CD4-positive, alpha-beta T cell treated with Interleukin-4 for 1 hour (primary cell): ENCODE data around the gene OTOA.
"Not testable (repeated sequence)": the region's sequence is repeated elsewhere in the genome, so short reads cannot be mapped to it uniquely, and the experiment has no call there.

Source experiments
- DNase-seq, 2 donors: peaks; one replicate each; pipeline ENCODE4 v3.0.0-alpha.2; 2020 to 2022

The OTOA gene

DNA sequence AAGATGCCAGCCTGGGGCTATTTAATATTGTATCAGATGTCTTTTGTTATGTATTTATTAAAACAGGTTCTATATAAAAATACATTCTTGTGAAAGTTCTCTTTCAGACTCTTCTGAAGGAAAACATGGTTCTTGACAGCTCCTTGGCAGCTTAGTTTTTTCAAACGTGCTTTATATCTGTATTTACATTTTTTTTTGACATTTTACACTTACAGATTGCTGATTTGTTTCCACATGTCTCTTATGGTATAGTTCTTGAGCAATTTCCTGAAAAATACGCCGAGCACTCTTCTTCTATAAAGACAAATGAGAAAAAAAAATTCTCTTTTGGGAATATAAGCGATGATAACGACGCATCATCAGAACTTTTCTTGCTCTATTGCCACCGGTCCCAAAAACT, 20.9 kb upstream of the OTOA start:
- no peak for DNase-seq

DNA sequence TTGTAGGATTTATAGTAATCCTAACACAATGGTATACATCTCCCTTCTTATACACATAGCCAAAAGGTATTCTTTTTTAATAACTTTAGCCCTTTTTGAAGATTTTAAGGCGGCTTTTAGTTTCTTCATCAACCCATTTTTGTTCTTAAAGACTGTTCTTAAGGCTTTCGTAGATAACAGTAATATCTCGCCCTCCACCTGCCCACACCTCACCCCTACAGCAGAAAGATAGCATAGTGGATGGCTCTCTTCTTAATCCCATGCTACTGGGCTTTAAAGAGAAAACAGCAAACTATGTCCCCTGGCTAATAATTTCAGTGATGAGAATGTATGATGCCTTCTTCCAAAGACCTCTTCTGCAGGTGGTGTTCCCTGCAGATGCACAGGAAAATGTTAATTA, 20.0 kb upstream of the OTOA start:
- no peak for DNase-seq

DNA sequence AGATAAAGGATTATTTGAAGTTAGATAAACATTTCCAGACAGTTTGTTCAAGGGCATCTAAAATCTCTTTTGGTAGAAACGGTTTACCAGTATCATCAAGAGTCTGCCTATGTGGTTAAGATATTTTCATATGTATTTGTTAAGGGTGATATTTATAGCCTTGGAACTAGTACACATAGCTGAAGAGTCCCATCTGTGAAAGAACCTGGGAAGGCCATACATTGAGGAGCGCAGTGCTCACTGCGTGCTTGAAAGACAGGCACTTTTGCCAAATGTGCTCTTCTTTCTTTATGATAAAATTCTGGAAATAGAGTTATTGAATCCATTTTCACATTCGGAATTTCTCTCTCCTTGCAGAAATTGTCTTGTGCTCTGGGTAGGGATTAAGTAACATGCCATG, 19.1 kb upstream of the OTOA start:
- no peak for DNase-seq

DNA sequence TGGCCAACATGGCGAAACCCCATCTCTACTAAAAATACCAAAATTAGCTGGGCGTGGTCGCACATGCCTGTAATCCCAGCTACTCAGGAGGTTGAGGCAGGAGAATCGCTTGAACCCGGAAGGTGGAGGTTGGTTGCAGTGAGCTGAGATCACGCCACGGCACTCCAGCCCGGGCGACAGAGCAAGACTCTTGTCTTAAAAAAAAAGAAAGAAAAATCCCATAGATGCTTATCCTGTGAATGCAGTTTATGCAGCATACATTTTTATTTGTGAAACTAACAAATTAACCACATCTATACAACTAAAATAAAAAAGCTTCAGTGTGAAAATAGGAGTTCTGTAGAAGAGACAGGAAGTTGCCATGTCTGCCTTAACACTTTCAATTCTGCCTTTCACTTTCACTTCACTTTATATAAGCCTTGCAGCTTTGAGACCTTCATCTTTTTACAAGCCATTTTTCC, 18.5 kb upstream of the OTOA start:
- peak in 1 of 2 donors; percentile 83 for DNase-seq

DNA sequence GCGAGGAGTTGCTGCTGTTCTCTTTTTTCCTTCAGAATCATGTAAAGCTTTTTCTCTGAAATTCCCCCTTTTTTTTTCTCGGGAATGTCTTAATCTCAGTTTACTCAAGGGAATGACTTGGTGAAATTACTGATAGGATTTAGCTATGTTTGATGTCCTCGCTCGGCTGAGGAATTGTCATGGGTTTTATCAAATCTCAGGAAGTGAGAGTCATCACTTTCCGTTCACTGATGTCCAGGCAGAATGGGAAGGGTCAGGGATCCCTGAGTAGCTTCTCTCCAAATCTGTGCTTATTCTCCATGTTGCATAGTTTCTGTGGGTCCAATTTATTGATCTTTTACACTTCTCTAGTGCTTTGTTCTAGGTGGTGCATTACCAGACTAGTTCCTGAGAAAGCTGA, 17.7 kb upstream of the OTOA start:
- DNase-seq = no peak

DNA sequence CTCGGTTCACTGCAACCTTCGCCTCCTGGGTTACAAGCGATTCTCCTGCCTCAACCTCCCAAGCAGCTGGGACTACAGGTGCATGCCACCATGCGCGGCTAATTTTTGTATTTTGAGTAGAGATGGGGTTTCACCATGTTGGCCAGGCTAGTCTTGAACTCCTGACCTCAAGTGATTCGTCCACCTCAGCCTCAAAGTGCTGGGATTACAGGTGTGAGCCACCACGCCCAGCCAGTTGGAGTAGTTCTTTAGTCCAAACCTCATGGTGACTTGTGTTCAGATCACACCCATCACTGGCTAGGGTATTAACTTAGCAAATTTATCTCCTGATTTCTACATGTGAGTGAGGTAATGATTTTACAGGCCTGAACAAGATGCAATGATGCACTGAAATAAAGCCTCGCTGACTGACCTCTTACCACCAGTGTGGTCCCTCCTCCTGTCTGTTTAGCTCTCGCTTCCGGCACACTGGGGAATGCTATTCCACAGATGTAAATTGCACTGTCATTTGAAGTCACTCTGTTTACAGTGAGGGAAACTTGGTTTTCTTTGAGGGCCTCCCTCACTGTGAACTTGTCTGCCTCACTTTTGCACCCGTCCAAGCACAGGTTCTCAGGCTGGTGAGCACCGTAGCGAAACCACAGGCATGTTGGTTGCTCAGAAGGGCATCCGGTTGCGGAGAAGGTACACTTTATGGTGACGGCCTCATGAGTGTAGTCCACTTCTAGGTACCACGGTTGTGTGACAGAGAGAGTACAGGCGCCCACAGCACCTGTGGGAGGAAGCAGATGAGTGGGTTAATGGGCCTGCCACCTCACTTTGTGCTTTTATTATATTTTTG, 16.8 kb upstream of the OTOA start:
- peak; percentile 81 to 82 for DNase-seq

DNA sequence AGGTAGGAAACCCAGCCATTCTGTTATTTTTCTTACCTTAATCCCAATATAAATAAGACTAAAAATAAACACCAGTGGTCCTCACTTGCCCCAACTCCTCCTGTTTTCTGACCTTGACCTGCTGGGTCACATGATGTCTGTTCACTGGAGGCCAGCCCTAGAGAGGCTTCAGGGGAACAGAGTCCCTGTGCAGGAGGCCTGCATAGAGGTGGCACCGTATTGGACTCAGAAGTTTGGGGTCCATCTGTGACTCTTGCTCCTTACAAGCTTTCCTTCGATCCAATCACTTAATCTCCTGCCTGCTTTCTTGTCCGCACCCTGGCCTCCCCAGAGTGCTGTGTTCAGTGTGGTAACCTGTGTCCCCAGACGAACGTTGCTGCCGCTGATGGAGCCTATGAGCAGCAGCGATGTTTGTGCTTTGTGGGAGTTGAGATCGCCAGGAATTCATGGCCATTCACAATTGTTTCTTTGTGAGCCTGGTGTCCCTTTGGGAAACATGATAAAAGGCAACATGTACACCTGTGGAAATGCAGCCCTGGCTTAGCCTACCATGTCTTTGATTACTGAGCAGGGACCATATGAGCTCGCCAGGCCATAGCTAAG, 16.1 kb upstream of the OTOA start:
- DNase-seq = no peak

DNA sequence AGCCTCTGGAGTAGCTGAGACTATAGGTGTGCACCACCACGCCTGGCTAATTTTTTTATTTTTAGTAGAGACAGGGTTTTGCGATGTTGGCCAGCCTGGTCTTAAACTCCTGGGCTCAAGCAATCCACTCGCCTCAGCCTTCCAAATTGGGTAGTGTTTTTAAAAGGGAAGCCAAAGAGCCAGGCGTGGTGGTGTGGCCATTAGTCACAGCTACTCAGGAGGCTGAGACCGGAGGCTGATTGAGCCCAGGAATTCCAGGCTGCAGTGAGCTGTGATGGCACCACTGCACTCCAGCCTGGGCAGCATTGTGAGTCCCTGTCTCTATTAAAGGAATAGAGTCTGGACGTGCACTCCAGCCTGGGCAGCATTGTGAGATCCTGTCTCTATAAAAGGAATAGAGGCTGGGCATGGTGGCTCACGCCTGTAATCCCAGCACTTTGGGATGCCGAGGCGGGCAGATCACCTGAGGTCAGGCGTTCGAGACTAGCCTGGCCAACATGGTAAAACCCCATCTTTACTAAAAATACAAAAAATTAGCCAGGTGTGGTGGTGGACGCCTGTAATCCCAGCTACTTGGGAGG, 13.9 kb upstream of the OTOA start:
- not testable (repeated sequence) for DNase-seq

DNA sequence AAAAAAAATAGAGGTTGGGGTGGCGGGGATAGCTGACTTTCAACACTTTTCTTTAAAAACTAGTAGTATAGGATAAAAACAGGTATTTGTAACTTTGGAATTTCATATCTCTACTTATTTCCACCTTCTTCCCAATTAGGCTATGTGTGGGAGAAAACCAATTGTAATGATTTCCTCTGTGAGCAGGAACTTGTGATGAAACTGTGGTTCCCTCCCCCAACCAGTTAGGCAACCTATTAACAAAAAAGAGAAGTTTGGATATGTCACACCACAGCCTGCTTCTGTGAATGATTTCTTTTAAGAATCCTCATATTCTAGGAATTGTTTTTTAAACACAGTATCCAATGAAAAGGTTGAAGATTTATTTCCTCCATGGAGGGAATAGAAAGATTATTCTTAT, 13.2 kb upstream of the OTOA start:
- peak in 1 of 2 donors; percentile 42 for DNase-seq

DNA sequence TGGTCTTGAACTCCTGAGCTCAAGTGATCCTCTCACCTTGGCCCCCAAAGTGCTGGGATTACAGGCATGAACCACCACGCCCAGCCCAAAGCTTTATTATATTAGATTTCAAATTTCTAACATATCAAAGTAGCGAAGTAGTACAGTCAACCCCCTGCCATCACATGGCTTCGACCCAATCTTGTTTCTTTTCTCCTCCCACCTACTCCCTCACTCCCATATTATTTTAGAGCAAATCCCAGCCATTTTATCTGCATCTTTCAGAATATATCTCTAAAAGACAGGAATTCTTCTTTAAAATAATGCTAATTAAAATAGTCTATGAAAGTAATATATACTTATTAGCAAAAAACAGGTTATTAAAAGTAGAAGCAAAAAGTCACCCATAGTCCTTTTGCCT, 12.3 kb upstream of the OTOA start:
- DNase-seq = no peak

DNA sequence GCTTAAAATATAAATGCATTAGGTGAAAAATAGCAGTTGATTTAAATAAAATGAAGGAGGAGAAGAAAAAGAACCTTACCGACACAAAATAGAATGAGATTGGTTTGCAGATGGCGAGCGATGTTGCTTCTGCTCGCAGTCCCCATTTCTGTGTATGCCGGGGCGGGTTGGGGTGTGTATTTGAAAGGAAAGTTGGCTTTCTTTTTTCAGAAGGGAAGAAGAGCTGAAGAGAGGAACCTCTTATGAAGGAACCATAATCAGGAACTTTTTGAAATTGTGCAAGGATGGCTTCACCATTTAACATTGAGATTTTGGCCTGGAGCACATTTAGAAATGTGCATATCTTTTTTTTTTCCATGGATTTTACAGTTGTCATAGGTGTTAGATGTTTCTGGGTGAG, 11.3 kb upstream of the OTOA start, which contains the start of gene IGSF6:
Gene IGSF6, minus strand, starts transcription at position 156 of the 400 bp plus-strand sequence. Its CDS starts 10 bp downstream, at position 146.
- DNase-seq = no peak

DNA sequence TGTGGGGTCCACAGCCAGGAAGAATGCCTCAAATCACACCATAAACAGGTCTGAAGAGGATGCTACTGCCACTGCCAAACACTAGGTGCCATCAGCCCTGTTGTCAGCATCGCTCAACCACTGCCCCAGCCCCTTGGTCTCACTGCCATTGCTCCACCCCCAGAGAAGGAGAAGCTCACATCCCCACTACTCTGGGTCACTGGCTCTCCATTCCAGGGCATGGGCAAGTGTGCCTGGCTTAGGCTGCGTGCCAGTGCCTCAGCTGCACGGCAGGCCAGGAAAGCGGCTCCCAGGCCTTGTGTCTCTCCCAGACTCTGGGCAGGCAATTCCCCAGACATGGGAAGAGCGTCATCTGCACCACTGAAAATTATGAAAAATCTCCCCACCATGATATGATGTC, 10.2 kb upstream of the OTOA start:
- no peak for DNase-seq

DNA sequence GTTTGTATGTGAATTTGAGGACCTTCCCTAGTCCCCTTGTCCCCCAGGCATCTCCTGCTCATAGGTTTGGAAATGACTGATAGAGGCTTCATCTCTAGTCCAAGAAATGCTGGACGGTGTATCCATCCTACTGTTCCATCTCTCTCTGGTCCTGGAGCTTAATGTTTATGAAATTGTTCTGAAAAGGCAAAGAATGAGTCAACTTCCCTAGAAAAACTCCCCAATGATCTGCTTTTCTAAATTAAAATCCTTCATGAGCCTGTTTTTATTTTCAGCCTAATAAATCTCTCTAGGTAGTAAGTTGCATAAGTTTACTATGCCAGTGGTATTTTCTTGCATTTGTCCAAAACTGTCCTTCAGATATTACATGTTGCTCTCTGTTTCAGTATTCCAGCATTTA, 9.3 kb upstream of the OTOA start:
- no peak for DNase-seq

DNA sequence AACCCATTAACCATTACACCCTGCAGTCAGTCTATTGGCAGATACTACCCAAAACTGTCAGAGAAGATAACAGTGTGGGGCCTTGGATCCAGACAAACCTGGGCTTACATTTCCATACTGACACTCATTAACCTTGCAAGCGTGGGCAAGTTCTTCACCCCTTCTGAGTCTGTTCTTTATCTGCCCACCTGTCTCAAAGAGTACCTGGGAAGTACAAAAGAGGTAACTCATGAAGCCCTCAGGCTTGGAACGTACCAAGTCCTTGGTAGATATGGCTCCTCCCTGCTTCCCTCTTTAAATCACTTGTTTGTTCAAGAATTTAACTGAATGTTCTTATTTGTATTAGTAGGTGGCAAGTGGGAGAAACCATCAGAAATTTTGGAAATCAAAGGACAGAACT, 8.9 kb upstream of the OTOA start:
- no peak for DNase-seq

DNA sequence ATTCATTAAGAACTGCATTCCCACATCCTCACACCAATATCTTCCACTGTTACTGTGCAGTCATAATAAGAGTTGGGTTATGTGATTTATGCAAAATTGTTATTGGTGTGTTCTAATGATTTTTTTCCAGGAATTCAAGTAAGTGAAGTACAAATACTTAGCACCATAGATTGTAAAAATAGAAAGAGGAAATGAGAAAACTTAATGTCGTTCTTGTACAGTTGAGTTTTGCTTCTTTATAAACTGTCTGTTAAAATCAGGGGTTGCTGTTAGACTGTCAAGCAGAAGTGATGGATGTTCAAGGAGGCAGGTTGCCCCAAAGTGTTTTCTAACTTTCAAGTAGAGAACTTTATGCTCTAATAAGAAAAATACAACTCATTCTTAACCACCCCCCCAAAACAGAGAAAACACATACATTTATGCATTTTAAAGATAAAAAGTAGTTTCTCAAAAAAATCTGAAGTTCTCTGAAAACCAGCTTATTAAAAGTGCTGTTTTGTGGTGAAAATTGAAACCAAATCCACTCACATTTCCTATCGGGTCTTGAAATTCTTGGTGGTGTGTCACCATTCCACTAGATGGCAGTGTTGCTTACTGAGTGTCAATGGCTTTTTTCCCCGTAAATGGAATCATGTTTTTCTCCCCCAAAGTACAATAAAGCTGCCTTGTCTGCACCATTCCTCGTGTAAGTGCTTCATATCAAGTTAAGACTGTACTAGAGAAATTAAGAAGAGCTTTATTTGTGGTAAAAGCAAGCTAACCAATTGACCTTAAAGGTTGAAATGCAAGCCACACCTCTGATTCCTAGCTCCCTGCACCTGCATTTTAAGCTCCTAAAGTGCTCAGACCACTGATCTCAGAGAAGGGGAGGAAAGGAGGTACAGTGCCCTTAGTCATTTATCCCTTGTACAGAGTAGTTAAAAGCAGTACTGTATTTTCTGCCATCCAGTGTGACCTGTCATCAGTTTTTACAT, 6.7 kb upstream of the OTOA start:
- peak; percentile 51 to 79 for DNase-seq

DNA sequence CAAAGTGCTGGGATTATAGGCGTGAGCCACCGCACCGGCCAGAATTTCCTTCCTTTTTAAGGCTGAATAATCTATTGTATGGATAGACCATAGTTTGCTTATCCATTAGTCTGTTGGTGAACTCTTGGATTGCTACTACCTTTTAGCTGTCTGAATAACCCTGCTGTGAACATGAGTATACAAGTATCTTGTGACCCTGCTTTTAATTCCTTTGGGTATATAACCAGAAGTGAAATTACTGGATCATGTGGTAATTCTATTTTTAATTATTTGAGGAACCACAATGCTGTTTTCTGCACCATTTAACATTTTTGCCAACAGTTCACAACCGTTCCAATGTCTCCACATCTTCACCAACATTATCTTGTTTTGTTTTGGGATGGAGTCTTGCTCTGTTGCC, 4.6 kb upstream of the OTOA start:
- no peak for DNase-seq

DNA sequence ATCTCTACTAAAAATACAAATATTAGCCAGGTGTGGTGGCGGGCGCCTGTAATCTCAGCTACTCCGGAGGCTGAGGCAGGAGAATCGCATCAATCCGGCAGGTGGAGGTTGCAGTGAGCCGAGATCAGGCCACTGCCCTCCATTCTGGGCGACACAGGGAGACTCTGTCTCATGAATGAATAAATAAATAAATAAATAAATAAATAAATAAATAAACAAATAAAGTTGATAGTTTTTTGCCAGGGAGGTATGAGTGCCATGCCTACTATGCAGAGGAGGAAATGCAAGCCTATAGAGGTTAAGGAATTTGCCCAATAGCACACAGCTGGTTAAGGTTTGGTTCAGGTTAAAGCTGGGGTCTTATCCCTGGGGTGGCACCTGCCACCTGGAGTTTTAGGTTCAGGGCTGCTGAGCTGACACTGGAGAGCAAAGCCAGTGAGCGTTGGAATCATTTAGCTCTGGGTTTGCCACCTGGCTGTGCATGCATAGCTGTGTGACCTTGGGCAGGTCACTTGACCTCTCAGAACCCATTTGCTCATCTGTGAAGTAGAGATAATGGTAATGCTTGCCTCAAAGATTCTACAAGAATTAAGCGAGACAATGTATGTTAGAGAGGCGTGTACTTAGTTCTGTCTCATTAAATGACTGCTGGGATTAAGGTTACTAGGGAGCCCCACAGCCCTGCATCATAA, 1.2 kb downstream of the OTOA start:
- DNase-seq = no peak

DNA sequence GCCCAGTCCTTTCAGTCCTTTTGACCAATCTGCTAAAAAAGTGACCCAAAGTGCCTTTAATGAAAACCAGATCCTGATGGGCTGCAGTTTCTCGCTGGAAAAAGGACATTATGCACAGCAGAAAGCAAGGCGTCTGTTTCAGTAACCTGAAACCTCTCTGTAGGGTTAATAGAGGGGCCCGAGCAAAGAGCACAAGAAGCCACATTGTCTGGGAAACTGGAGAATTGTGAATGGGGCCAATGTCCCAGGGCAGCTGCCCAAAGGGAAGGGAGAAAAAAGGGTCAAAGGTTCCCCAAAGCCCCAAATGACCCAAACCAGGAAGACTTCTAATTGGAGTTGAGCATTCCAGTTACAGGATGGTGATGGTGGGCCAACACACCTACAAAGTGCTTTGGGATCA, 3.0 kb downstream of the OTOA start:
- DNase-seq = no peak

DNA sequence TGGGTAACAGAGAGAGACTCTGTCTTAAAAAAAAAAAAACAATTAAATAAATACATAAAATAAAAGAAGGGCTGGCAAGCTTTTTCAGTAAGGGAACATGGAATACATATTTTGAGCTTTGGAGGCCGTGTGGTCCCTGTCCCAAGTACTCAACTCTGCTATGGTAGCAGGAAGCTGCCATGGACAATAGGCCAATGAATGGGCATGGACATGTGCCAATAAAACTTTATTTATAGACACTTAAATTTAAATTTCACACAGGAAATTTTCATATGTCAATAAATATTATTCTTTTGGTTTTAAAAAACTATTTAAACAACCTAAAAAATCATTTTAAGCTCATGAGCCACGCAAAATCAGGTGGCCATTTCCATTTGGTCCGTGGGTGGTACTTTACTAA, 3.8 kb downstream of the OTOA start:
- no peak for DNase-seq

DNA sequence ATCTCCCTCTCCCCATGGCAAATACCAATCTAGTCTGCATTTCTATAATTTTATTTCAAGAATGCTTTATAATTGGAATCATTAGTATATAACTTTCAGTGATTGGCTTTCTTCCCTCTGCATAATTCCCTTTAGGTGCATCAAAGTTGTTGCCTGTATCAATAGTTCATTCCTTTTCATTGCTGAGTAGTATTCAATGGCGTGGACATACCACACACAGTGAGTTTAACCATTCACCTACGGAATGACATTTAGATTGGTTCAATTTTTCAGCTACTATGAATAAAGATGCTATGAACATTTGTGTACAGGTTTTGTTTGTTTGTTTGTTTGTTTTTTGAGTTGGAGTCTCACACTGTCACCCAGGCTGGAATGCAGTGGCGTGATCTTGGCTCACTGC, 9.7 kb downstream of the OTOA start:
- no peak for DNase-seq

DNA sequence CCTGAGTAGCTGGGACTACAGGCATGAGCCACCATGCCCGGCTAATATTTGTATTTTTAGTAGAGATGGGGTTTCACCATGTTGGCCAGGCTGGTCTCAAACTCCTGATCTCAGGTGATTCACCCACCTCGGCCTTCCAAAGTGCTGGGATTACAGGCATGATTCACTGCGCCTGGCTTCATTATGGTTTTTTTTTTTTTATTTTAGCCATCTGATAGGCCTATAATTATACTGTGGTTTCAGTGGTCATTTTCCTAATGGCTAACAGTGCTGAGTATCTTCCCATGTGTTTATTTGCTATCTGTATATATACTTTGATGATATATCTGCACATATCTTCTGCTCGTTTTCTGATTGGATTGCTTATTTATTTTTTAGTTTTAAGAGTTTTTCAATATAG, 10.7 kb downstream of the OTOA start:
- DNase-seq = not testable (repeated sequence)

DNA sequence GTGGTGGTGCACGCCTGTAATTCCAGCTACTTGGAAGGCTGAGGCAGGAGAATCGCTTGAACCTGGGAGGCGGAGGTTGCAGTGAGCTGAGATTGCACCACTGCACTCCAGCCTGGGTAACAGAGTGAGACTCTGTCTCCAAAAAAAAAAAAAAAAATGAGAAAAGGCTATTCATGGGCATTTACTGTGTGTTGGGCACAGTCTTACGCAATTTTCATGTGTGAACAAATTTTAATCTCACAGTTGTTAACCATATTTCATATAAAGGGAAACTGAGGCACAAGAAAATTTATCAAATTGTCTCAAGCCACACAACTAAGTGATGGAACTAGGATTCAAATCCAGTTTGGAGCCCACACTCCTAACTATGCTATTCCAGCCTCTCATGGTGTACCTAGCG, 16.9 kb downstream of the OTOA start:
- DNase-seq = not testable (repeated sequence)
